HepG2 (cell line): ENCODE data around the gene BRD8. TPM values are rescaled to one million over a fixed set of nuclear protein-coding genes. Genes with fewer than 3 reads are reported as not detected.

Experiments
- HBP1 ChIP-seq: IDR thresholded peaks from 2 replicates; pipeline ENCODE4 v1.6.1; 2016; ENCODE audit warnings: low read depth, control low read depth
- IRF1 ChIP-seq: sonication (generic); formaldehyde crosslinking; IDR thresholded peaks from 2 replicates; pipeline ENCODE4 v1.4.0; 2020; ENCODE audit warnings: low read depth, mild to moderate bottlenecking, missing genetic modification reagents
- KDM5A ChIP-seq: fragments of 200-600 bp; sonication (generic); IDR thresholded peaks from 2 replicates; pipeline ENCODE4 v1.7.0; 2018; ENCODE audit warnings: antibody characterized with exemption, mild to moderate bottlenecking, low read length, borderline replicate concordance
- KLF11 ChIP-seq: IDR thresholded peaks from 2 replicates; pipeline ENCODE4 v1.6.1; 2016; ENCODE audit warnings: missing compliant biosample characterization
- KLF6 ChIP-seq: IDR thresholded peaks from 2 replicates; pipeline ENCODE4 v1.8.0; 2016; ENCODE audit warnings: missing biosample characterization, missing genetic modification reagents
- NR3C1 ChIP-seq: sonication (generic); formaldehyde crosslinking; IDR thresholded peaks from 2 replicates; pipeline ENCODE4 v1.4.0; 2020; ENCODE audit warnings: missing genetic modification reagents
- PHF20 ChIP-seq: sonication (generic); formaldehyde crosslinking; IDR thresholded peaks from 2 replicates; pipeline ENCODE4 v1.5.0; 2020; ENCODE audit warnings: mild to moderate bottlenecking, missing genetic modification reagents
- PHF8 ChIP-seq: sonication (generic); formaldehyde crosslinking; IDR thresholded peaks from 2 replicates; pipeline ENCODE4 v1.5.0; 2020; ENCODE audit warnings: missing genetic modification reagents
- REST ChIP-seq, 2 experiments: IDR thresholded peaks; 2 replicates each; pipeline ENCODE4 v1.6.1; 2011 to 2012; ENCODE audit warnings: low read length in 2 of 2, borderline replicate concordance in 1 of 2, low read depth in 1 of 2, mild to moderate bottlenecking in 1 of 2, moderate library complexity in 1 of 2
- SUZ12 ChIP-seq: fragments of 150-350 bp; IDR thresholded peaks from 2 replicates; pipeline ENCODE4 v1.6.1; 2014; ENCODE audit warnings: low read depth, low read length
- TBL1XR1 ChIP-seq: fragments of 150-350 bp; IDR thresholded peaks from 2 replicates; pipeline ENCODE4 v1.6.1; 2014; ENCODE audit warnings: borderline replicate concordance, low read length; ENCODE audit not compliant: partially characterized antibody
- THRA ChIP-seq: sonication (generic); formaldehyde crosslinking; IDR thresholded peaks from 2 replicates; pipeline ENCODE4 v1.4.0; 2020; ENCODE audit warnings: missing genetic modification reagents, borderline replicate concordance
- U2AF2 ChIP-seq: fragments of 200-400 bp; formaldehyde crosslinking; IDR thresholded peaks from 2 replicates; pipeline ENCODE4 v1.6.1; 2017; ENCODE audit warnings: low read depth, mild to moderate bottlenecking, low read length
- ZFP90 ChIP-seq: sonication (generic); formaldehyde crosslinking; IDR thresholded peaks from 2 replicates; pipeline ENCODE4 v1.8.0; 2022; ENCODE audit warnings: missing genetic modification reagents, mild to moderate bottlenecking, inconsistent platforms, borderline replicate concordance
- ZNF292 ChIP-seq: sonication (generic); formaldehyde crosslinking; IDR thresholded peaks from 2 replicates; pipeline ENCODE4 v1.8.1; 2022; ENCODE audit warnings: mild to moderate bottlenecking, low read depth, missing genetic modification reagents, borderline replicate concordance
- ZNF747 ChIP-seq: sonication (generic); formaldehyde crosslinking; IDR thresholded peaks from 2 replicates; pipeline ENCODE4 v1.8.1; 2023; ENCODE audit warnings: missing genetic modification reagents, mild to moderate bottlenecking, borderline replicate concordance
- polyA plus RNA-seq, 8 experiments: library from polyadenylated mRNA; depleted of rRNA in 3 of 8; stranded (reverse) in 7 of 8; unstranded in 1 of 8; fragments of >200 nt; fragmentation: Illumina TruSeq in 4 of 8; extraction: Trizol in 4 of 8; gene quantifications; 2 replicates each; pipeline versions ENCODE4 v1.2.1 to v1.2.3, GENCODE V29; 2011 to 2016; ENCODE audit warnings: low read depth in 4 of 8, missing spikeins in 1 of 8, mixed read lengths in 1 of 8; ENCODE audit not compliant: insufficient read depth in 1 of 8
- total RNA-seq, 5 experiments: library from RNA; depleted of rRNA; stranded (reverse); fragments of >200 nt; fragmentation: Illumina TruSeq; extraction: Trizol; gene quantifications; 2 replicates each; pipeline ENCODE4 v1.2.3, GENCODE V29; 2016; ENCODE audit warnings: low read depth in 1 of 5
- TF ChIP-seq, protein P1 (sequence below): sonication (generic); formaldehyde crosslinking; IDR thresholded peaks from 2 replicates; pipeline ENCODE4 v1.5.1; 2020; ENCODE audit warnings: mild to moderate bottlenecking, missing genetic modification reagents, moderate library complexity

The BRD8 gene
- total and polyA plus RNA-seq, 2 of the 13 experiments (the other 11 are each of a cell fraction or from before 2014, with no cell fraction given) = 62.5 to 71.1 TPM

- TF ChIP-seq, protein P1, sequence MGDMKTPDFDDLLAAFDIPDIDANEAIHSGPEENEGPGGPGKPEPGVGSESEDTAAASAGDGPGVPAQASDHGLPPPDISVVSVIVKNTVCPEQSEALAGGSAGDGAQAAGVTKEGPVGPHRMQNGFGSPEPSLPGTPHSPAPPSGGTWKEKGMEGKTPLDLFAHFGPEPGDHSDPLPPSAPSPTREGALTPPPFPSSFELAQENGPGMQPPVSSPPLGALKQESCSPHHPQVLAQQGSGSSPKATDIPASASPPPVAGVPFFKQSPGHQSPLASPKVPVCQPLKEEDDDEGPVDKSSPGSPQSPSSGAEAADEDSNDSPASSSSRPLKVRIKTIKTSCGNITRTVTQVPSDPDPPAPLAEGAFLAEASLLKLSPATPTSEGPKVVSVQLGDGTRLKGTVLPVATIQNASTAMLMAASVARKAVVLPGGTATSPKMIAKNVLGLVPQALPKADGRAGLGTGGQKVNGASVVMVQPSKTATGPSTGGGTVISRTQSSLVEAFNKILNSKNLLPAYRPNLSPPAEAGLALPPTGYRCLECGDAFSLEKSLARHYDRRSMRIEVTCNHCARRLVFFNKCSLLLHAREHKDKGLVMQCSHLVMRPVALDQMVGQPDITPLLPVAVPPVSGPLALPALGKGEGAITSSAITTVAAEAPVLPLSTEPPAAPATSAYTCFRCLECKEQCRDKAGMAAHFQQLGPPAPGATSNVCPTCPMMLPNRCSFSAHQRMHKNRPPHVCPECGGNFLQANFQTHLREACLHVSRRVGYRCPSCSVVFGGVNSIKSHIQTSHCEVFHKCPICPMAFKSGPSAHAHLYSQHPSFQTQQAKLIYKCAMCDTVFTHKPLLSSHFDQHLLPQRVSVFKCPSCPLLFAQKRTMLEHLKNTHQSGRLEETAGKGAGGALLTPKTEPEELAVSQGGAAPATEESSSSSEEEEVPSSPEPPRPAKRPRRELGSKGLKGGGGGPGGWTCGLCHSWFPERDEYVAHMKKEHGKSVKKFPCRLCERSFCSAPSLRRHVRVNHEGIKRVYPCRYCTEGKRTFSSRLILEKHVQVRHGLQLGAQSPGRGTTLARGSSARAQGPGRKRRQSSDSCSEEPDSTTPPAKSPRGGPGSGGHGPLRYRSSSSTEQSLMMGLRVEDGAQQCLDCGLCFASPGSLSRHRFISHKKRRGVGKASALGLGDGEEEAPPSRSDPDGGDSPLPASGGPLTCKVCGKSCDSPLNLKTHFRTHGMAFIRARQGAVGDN (CRISPR knock-in tag) = peak; percentile 67
- no peak for TF ChIP-seq ZNF292
- 0 out of 4 replicates have a peak, but pooled peaks of 1 of the 2 experiments have one; percentile 22 for TF ChIP-seq REST (IDR thresholded peaks at IDR 0.05; ENCODE audit: borderline replicate concordance in 1 of 2, low read depth in 1 of 2, low read length in 2 of 2)
- TF ChIP-seq HBP1 (CRISPR knock-in tag) = peak; percentile 97
- peak; percentile 43; the same call in 1 of the 2 replicates for TF ChIP-seq KLF11
- TF ChIP-seq PHF20 (CRISPR knock-in tag) = peak; percentile 75
- TF ChIP-seq SUZ12 = peak; percentile 72
- peak; percentile 87 for TF ChIP-seq KDM5A
- TF ChIP-seq PHF8 (CRISPR knock-in tag) = peak; percentile 92
- peak; percentile 10 for TF ChIP-seq TBL1XR1
- TF ChIP-seq NR3C1 (CRISPR knock-in tag) = no peak
- TF ChIP-seq ZFP90 (CRISPR knock-in tag) = peak; percentile 50; the same call in 1 of the 2 replicates
- TF ChIP-seq KLF6 (CRISPR knock-in tag) = 0 out of 2 replicates have a peak, but pooled peaks have one; percentile 62
- no peak for TF ChIP-seq IRF1 (CRISPR knock-in tag)
- peak; percentile 21 for TF ChIP-seq ZNF747 (CRISPR knock-in tag)
- TF ChIP-seq THRA = peak; percentile 46
- TF ChIP-seq U2AF2 = no peak
Measured at GRCh38 chr5:138178516-138179276, at the start of gene BRD8, which contains the start of gene KIF20A (continued).
